PC-3 (cell line): ENCODE results near the gene GRB7. TPM values are rescaled to one million over a fixed set of nuclear protein-coding genes. Genes with fewer than 3 reads are reported as not detected.

Experiments
- ATAC-seq: fragments of 200-7000 bp; cut with Tn5 transposase; 2 replicates; pipeline ENCODE4 v1.9.1; 2020; ENCODE audit warnings: mild to moderate bottlenecking, moderate library complexity
- BruUV-seq: library from RNA; stranded (reverse); fragments of 400-500 nt; replicated peaks from 2 replicates; lab custom pipeline; 2021; lab: Mats Ljungman, UMichigan
- CTCF ChIA-PET: fragments of 300-600 bp; sonication (Branson Sonifier 250); formaldehyde crosslinking; loops from one replicate; lab custom pipeline; 2022; ENCODE audit warnings: antibody characterized with exemption; lab: Charles Lee
- POLR2A ChIA-PET: fragments of 300-600 bp; sonication (Branson Sonifier 250); formaldehyde crosslinking; loops from one replicate; lab custom pipeline; 2022; ENCODE audit warnings: antibody characterized with exemption; ENCODE audit not compliant: unreplicated experiment; lab: Charles Lee
- DNase-seq: peaks from one replicate; pipeline ENCODE4 v3.0.0-alpha.2; 2015
- H2AFZ ChIP-seq: fragments of 300-600 bp; sonication (generic); 2 replicates; pipeline ENCODE4 v1.6.0; 2016; ENCODE audit warnings: antibody characterized with exemption, low read length
- H3F3A ChIP-seq: fragments of 300-600 bp; sonication (generic); one replicate; pipeline ENCODE4 v1.6.0; 2017; ENCODE audit warnings: antibody characterized with exemption, low read length, control low read depth, mild to moderate bottlenecking; ENCODE audit not compliant: unreplicated experiment
- H3K27ac ChIP-seq: fragments of 300-600 bp; sonication (generic); 2 replicates; pipeline ENCODE4 v1.5.1; 2016; ENCODE audit warnings: mild to moderate bottlenecking, low read length
- H3K27me3 ChIP-seq: fragments of 300-600 bp; sonication (generic); 2 replicates; pipeline ENCODE4 v1.6.1; 2016; ENCODE audit warnings: low read length, mixed read lengths
- H3K36me3 ChIP-seq: fragments of 300-600 bp; sonication (generic); 2 replicates; pipeline ENCODE4 v1.6.1; 2016; ENCODE audit warnings: low read depth, mixed run types, low read length, mixed read lengths
- H3K4me1 ChIP-seq: fragments of 300-600 bp; sonication (generic); 2 replicates; pipeline ENCODE4 v1.5.1; 2016; ENCODE audit warnings: low read length; ENCODE audit not compliant: insufficient read depth
- H3K4me2 ChIP-seq: fragments of 300-600 bp; sonication (generic); 2 replicates; pipeline ENCODE4 v1.6.0; 2016; ENCODE audit warnings: low read length
- H3K4me3 ChIP-seq: fragments of 300-600 bp; sonication (generic); 2 replicates; pipeline ENCODE4 v1.5.1; 2016; ENCODE audit warnings: mild to moderate bottlenecking, low read length, mixed read lengths
- H3K79me2 ChIP-seq: fragments of 300-600 bp; sonication (generic); 2 replicates; pipeline ENCODE4 v1.6.1; 2017; ENCODE audit warnings: low read length, mixed read lengths
- H3K9ac ChIP-seq: fragments of 300-600 bp; sonication (generic); 2 replicates; pipeline ENCODE4 v1.6.0; 2016; ENCODE audit warnings: mild to moderate bottlenecking, low read length
- H3K9me2 ChIP-seq: fragments of 300-600 bp; sonication (generic); replicated peaks from 2 replicates; pipeline ENCODE4 v1.6.1; 2016; ENCODE audit warnings: mixed run types, low read length, mixed read lengths
- H3K9me3 ChIP-seq: fragments of 300-600 bp; sonication (generic); 2 replicates; pipeline ENCODE4 v1.6.1; 2016; ENCODE audit warnings: low read length, mixed read lengths
- H4K20me1 ChIP-seq: fragments of 300-600 bp; sonication (generic); 2 replicates; pipeline ENCODE4 v1.6.1; 2016; ENCODE audit warnings: low read length, mixed read lengths
- EZH2 ChIP-seq: fragments of 300-600 bp; sonication (generic); IDR thresholded peaks from one replicate; pipeline ENCODE4 v1.6.1; 2017; ENCODE audit warnings: antibody characterized with exemption, mild to moderate bottlenecking, low read length; ENCODE audit not compliant: unreplicated experiment
- EZH2phosphoT487 ChIP-seq: fragments of 300-600 bp; sonication (generic); IDR thresholded peaks from 2 replicates; pipeline ENCODE4 v1.6.1; 2018; ENCODE audit warnings: mild to moderate bottlenecking, antibody characterized with exemption, low read length, borderline replicate concordance
- intact Hi-C: fragments of 100-400 bp; cut with micrococcal nuclease; formaldehyde crosslinking; loops from 2 replicates; pipeline ENCODE4 v1.9.0; 2023
- total RNA-seq: library from RNA; depleted of rRNA; stranded (reverse); fragments of >200 nt; gene quantifications from 2 replicates; pipeline ENCODE4 v1.2.3, GENCODE V29; 2014
- TF ChIP-seq, protein P1 (sequence below): fragments of 300-600 bp; sonication (generic); conservative IDR thresholded peaks from 2 replicates; pipeline ENCODE4 v1.5.1; 2017; ENCODE audit warnings: antibody characterized with exemption, low read depth, mild to moderate bottlenecking, low read length

Gene GRB7
- total RNA-seq, 1 experiment from 2014 or later: 31.3 TPM

DNA sequence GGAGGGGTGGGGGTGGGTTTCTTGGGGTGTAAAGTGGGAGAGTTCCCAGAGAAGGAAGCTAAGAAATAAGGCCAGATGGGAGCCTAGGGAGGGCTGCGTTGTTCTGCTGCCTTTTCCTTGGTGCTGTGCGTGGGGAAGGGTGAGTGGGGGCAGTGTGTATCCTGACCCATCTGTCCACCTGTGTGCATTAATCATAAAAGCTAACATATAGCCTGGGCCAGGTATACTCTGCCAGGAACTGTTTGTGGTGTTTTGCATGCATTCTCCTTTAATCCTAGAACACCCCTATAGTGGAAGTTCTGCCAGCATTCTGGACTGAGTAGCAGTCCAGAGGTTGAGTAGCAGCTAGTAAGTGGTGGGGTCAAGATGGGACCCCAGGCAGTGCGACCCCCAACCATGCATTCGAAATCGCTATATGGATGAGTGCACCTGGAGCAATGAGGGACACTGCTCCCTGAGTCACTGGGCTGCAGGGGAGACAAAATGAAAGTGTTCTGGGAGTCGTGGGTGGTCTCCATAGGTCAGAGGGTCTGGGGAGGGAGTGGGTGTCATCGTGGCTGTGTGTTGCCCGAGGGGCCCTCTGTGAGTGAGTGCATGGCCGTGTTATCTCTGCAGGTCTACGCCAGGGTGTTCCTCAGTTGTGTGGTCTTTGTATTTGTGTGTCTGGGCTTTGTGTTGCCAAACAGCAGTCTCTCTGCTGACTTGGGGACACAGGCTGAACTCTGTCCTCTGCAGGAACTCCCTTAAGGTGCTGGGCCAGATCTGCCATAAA lies 36.5 kb upstream of the GRB7 start:
- peak overlapping the region; percentile 82 for H3K9ac ChIP-seq
- POLR2A ChIA-PET: no interaction called here
- H3K4me3 ChIP-seq: peak overlapping the region; percentile 88

DNA sequence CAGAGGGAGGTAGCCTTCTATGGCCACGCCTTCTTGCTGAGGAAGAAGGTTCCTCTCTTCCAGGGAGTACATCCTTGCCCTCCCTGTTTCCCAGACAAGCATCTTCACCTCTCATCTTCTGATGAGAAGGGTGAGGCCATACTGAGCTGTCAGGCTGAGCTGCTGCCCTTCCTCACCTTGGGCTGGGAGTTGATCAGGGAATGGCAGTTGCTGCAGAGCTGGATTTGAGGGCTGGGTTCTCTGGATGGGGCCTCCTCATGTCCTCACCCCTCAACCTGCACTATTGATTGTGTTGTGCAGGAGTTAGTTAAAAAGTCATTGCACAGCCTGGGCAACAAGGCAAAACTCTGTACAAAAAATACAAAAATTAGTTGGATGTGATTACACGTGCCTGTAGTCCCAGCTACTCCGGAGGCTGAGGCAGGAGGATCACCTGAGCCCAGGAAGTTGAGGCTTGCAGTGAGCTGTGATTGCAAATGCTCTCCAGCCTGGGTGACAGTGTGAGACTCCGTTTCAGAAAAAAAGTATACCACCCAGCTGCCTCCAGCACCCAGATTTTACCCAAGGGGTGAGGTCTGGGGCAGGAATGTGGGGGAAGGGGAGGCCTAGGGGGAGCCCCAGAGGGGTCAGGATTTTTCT lies 35.8 kb upstream of the GRB7 start:
- DNase-seq: peak; percentile 16
- no peak for TF ChIP-seq EZH2
- no peak for TF ChIP-seq EZH2phosphoT487
- TF ChIP-seq, protein P1, sequence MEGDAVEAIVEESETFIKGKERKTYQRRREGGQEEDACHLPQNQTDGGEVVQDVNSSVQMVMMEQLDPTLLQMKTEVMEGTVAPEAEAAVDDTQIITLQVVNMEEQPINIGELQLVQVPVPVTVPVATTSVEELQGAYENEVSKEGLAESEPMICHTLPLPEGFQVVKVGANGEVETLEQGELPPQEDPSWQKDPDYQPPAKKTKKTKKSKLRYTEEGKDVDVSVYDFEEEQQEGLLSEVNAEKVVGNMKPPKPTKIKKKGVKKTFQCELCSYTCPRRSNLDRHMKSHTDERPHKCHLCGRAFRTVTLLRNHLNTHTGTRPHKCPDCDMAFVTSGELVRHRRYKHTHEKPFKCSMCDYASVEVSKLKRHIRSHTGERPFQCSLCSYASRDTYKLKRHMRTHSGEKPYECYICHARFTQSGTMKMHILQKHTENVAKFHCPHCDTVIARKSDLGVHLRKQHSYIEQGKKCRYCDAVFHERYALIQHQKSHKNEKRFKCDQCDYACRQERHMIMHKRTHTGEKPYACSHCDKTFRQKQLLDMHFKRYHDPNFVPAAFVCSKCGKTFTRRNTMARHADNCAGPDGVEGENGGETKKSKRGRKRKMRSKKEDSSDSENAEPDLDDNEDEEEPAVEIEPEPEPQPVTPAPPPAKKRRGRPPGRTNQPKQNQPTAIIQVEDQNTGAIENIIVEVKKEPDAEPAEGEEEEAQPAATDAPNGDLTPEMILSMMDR: no peak
- H3K36me3 ChIP-seq: no peaks in the 10 kb centered on the region
- H3K4me2 ChIP-seq: peak overlapping the region; percentile 84
- BruUV-seq: no TSS peak
- no peaks in the 10 kb centered on the region for H3F3A ChIP-seq
- intact Hi-C loops: no loop called here
- no peak overlapping the region for H2AFZ ChIP-seq
- H4K20me1 ChIP-seq: no peaks in the 10 kb centered on the region
- H3K9me3 ChIP-seq: no peaks in the 10 kb centered on the region
- H3K4me1 ChIP-seq: peaks cover 59% of the 10 kb centered on the region
- no peaks in the 10 kb centered on the region for H3K9me2 ChIP-seq
- POLR2A ChIA-PET: interaction anchor here (0.6 kb wide), 1 partner anchor 69 kb away, joined by 3 read pairs; no protein-coding TSS in a partner anchor
- peak overlapping the region; percentile 53 for H3K9ac ChIP-seq
- no peaks in the 10 kb centered on the region for H3K27me3 ChIP-seq
- peak overlapping the region; percentile 88 for H3K4me3 ChIP-seq
- H3K27ac ChIP-seq: peak overlapping the region; percentile 92
- CTCF ChIA-PET: no interaction called here
- no peak for ATAC-seq
- H3K79me2 ChIP-seq: peaks cover 66% of the 10 kb centered on the region

More for the DNA sequence above, 36.5 kb upstream of the GRB7 start:
- H3K4me2 ChIP-seq: peak overlapping the region; percentile 84
- H3K27me3 ChIP-seq: no peaks in the 10 kb centered on the region
- CTCF ChIA-PET: no interaction called here
- no peak for ATAC-seq
- BruUV-seq: TSS peak; percentile 51
- peaks cover 52% of the 10 kb centered on the region for H3K4me1 ChIP-seq
- no peaks in the 10 kb centered on the region for H4K20me1 ChIP-seq
- DNase-seq: peak; percentile 7
- intact Hi-C loops: no loop called here
- H3K79me2 ChIP-seq: peaks cover 59% of the 10 kb centered on the region
- no peaks in the 10 kb centered on the region for H3F3A ChIP-seq
- no peaks in the 10 kb centered on the region for H3K9me3 ChIP-seq
- TF ChIP-seq, protein P1: no peak
- TF ChIP-seq EZH2phosphoT487: no peak
- no peak for TF ChIP-seq EZH2
- no peaks in the 10 kb centered on the region for H3K36me3 ChIP-seq
- peak overlapping the region; percentile 92 for H3K27ac ChIP-seq
- H2AFZ ChIP-seq: no peak overlapping the region; the same call in 1 of the 2 replicates
- no peaks in the 10 kb centered on the region for H3K9me2 ChIP-seq
